ENCODE results near the gene RELB.

DNA sequence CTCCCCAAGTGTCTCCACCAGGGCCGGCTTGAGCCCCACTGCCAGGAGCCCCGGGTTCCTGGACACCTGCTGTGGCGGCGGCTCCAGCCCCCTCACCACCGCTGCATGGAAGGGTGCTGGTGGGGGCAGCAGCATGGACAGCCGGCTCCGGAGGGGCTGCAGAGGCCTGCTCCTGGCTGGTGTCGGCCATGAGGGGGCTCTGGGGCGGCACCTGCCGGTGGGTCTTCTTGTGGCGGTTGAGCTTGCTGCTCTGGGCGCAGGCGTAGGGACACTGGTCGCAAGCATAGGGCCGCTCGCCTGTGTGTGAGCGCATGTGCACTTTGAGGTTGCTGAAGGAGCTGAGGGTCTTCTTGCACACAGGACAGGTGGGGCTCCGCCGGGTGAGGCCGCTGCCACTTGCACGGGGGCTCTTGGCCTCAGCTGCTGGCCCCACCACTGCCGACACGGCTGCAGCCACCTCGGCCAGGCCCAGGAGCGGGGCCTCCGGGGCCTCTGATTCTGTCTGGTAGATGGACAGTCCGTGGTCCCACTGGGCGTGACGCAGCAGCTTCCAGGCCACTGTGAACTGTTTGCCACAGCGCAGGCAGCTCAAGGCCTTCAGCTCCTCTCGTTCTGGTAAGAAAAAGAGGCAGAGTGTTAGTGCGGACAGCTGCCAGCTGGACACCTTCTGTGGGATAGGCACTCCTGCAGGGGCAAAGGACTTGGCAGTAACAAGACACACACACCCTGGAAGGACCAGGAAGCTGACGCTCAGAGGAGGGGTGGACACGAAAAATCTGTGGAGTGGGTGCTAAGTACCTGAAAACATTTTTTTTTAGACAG, 70.9 kb downstream of the RELB start:
- TF ChIP-seq, protein P1, sequence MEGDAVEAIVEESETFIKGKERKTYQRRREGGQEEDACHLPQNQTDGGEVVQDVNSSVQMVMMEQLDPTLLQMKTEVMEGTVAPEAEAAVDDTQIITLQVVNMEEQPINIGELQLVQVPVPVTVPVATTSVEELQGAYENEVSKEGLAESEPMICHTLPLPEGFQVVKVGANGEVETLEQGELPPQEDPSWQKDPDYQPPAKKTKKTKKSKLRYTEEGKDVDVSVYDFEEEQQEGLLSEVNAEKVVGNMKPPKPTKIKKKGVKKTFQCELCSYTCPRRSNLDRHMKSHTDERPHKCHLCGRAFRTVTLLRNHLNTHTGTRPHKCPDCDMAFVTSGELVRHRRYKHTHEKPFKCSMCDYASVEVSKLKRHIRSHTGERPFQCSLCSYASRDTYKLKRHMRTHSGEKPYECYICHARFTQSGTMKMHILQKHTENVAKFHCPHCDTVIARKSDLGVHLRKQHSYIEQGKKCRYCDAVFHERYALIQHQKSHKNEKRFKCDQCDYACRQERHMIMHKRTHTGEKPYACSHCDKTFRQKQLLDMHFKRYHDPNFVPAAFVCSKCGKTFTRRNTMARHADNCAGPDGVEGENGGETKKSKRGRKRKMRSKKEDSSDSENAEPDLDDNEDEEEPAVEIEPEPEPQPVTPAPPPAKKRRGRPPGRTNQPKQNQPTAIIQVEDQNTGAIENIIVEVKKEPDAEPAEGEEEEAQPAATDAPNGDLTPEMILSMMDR (IDR thresholded peaks at IDR 0.05 in 4 of 5, conservative IDR thresholded peaks at IDR 0.05 in 1 of 5) = no peak
- TF ChIP-seq POLR2A (IDR thresholded peaks at IDR 0.05) = no peak

Measured in gastrocnemius medialis (tissue), 4 donors.